22Rv1 (cell line): ENCODE data around the gene LGSN.

Experiments used
- ZFX ChIP-seq: fragments of 450-650 bp; IDR thresholded peaks from 2 replicates; pipeline ENCODE4 v1.6.1; 2017; ENCODE audit warnings: antibody characterized with exemption, borderline replicate concordance
- TF ChIP-seq, protein P1 (sequence below): fragments of 450-650 bp; IDR thresholded peaks from 2 replicates; pipeline ENCODE4 v1.5.1; 2017; ENCODE audit warnings: mild to moderate bottlenecking

DNA sequence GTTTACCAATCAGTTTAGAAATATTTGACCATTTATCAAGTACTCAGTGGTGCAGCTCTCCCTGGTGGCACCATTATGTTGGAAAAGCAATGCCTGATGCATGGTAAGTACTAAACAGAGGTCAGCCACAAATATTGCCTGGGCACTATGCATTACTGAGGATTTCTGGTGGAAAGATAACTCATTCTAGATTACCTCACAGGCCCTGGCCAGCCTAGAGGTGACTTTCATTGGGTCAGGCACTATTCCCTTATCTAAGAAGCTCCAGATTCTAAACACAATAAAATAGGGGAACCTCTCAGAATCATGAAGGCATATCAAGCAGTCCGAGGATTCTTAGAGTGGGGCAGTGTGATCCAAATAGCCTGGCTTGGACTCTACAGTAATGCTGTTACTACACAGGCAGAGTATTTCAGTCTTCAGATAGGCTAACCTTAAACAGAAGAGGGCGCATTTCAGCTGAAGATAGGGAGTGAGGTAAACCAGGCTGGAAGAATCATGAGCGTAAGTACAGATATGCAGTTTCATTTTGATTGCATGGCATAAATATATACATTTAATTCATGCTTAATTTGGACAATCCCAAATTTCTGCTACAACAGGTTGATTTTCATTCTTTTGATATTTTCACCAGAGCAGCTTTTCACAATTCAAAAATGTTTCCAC lies 12.1 kb downstream of the LGSN start:
- TF ChIP-seq, protein P1, sequence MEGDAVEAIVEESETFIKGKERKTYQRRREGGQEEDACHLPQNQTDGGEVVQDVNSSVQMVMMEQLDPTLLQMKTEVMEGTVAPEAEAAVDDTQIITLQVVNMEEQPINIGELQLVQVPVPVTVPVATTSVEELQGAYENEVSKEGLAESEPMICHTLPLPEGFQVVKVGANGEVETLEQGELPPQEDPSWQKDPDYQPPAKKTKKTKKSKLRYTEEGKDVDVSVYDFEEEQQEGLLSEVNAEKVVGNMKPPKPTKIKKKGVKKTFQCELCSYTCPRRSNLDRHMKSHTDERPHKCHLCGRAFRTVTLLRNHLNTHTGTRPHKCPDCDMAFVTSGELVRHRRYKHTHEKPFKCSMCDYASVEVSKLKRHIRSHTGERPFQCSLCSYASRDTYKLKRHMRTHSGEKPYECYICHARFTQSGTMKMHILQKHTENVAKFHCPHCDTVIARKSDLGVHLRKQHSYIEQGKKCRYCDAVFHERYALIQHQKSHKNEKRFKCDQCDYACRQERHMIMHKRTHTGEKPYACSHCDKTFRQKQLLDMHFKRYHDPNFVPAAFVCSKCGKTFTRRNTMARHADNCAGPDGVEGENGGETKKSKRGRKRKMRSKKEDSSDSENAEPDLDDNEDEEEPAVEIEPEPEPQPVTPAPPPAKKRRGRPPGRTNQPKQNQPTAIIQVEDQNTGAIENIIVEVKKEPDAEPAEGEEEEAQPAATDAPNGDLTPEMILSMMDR: peak; percentile 70
- no peak for TF ChIP-seq ZFX
